Amniotic stem cell (primary cell): ENCODE data around the gene SND1.
A peak's percentile ranks its signal among the peaks of the same experiment; 100 is the strongest.

Source experiments
- DNase-seq: peaks from one replicate; lab custom pipeline; 2025; lab: John Stamatoyannopoulos, UW

SND1 gene

DNA sequence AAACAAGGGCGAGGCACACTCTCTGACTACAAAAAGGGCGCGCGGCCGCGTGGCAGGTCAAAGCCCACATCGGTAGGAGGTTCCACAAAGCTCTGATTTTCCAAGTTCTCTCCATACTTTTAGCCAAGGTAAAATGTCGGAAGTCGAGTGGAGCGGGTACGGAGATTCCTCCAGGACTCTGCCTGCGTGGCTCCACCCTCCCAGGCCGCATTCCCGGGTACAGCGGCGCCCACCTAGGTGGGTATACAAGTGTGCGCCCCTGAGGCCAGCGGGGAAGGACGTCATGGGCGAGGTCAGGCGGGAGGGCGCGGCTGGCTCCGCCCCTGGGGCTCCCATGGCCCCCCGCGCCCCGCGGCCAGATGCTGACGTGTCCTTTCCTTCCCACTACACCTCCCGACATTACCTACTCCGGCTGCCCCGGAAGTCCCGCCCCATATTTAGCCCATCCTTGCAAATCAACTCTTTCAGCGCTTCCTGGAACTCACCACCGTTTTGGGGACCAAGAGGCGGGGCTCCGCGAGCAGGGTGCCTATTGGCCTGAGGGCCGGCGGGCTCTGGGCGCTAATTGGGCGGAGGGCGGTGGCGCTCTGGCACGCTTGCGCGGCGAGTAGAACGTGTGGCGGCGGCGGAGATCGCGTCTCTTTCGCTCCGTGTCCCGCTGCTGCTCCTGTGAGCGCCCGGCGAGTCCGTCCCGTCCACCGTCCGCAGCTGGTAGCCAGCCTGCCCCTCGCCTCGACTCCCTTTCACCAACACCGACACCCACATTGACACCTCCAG, at the start of gene SND1:
Gene SND1, plus strand, starts transcription at position 639 of the 777 bp plus-strand sequence. CDS start 180 bp downstream, outside the sequence.
- peak; percentile 97 for DNase-seq

DNA sequence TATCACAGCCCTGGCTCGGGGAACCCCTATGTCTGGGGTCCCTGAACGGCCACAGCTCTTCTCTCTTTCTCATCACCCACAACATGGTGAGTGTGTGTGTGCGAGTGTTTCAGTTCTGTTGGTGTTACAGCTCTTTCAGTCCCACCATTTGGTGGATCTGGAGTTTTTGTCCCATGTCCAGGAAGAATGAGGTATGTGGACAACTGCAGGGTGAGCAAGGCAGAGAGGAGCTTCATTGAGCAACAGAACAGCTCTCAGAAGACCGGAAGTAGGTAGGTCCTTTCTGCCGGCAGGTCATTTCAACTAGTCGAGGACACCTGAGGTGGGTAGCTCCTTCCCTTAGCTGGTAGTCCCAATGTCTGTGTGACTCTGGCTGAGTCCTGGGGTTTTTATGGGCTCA, 43.5 kb upstream of the SND1 start:
- DNase-seq, result no peak

DNA sequence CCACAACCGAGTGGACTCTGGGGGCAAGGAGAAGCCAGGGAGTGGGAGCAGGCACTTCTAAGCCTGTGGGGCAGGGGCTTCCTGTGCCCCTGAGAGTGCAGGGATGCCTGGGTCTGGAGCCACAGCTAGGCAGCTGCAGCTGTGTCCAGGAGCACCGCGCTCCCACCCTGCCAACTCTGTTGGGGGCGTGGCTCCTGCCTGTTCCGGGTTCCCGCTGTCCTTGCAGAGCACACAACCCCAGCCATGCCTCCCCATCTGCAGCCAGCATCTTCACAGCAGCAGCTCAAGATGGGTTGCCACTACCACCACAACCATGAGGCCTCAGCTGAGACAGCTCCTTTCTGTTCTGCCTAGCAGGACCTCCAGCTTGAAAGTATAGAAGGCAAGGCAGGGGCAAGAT, 42.7 kb upstream of the SND1 start:
- DNase-seq, result no peak

DNA sequence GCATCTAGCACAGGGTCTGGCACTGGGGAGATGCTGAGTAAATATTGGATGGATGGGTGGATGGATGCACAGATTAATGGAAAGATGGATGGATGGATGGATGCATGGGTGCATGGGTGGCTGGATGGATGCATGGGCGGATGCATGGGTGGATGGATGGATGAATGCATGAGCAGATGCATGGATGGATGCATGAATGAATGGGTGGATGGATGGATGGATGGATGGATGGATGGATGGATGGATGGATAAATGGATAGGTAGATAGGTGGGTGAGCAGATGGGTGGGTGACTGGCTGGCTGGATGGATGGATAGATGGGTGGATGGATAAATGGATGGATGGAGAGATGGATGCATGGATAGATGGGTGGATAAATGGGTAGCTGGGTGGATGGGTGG, 39.7 kb upstream of the SND1 start:
- no peak for DNase-seq

DNA sequence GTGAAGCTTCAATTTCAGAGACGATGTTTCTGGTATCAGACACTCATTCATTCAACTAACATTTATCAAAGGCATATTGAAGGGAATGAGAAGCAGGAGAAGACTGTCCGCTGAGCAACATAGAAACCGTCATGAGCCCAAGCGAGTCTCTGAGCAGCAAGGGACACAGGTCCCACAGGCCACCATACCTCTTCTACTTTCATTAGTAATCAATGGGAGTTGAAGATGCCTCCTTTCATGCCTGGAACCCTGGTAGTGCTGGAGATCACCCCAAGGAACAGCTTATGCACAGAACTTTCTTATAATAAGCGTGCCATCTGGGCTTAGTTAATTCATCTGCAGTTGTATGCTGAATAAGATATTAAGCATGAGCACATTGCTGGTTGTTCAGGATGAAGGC, 35.3 kb upstream of the SND1 start:
- DNase-seq, result no peak

DNA sequence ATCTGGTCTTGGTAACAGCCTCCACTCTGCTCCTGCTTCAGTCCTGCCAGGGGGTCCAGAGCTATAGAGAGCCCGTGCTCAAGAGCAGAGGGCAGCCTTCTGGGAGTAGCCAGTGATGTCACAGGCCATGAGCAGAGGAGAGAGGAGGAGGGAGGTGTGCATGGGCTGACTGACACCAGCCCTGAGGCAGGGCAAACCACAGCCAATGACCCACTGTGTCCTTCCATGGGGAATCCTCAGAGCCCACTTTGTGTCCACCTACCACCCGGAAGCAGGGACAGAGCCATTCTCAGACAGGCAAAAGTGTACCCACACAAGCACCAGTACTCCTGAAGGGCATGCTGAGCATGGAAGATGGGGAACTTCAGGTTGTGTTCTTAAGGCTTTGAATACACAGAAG, 34.0 kb upstream of the SND1 start, which contains the start of gene PAX4:
Gene PAX4, minus strand, starts transcription at position 101 of the 400 bp plus-strand sequence. CDS start 2,214 bp downstream, outside the sequence.
- DNase-seq, result no peak

DNA sequence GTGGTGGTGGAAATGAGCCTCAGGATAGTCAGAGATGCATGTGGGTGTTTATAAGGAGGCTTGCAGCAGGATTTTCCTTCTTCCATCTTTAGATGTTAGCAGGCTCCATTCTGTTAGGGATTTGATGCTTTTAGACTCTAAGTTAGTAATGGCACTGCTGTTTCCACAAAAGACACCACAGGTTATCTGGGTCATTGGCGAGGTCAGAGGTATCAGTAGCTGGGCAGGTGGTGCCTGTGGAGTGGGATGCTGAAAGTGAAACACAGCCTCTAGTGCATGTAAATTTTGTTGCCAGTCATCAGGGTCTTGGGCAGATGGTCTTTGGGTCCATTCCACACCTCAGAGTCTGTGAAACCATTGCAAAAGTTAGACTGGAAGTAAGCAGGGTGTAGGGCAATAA, 33.2 kb upstream of the SND1 start:
- DNase-seq, result no peak

DNA sequence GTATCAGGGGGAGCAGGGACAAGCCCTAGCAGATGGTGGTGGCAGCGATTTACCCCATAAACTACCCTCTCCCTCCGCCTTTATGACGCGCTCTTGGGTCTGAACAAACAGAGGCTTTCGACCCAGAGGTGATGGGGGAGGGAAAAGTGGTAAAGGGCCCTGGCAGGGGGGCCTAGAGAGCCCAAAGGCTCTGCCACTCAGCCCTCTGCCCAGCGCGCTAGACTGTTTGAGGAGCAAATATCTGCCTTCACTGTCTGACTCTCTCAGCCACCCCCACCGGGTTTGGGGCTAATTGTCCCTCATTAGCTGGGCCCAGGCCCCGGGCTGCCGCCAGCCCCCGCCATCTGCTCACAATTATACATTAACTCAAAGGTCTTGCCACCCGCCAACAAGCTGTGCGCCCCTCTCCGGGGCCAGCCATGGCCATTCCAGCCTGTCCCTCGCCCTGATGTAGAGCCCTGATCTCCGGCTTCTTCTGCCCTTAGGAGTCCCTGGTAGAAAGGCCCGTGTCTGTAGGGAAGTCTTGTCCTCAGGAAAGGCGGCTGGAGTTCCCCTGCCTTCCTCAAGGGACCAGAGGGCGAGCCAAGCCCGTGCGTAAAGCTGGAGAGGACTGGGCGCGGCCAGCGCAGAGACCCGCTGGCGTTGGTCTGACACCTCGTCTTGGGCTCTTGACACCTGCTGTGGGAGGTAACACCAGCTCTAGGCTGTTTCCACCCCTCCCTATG, 32.2 kb upstream of the SND1 start:
- no peak for DNase-seq

DNA sequence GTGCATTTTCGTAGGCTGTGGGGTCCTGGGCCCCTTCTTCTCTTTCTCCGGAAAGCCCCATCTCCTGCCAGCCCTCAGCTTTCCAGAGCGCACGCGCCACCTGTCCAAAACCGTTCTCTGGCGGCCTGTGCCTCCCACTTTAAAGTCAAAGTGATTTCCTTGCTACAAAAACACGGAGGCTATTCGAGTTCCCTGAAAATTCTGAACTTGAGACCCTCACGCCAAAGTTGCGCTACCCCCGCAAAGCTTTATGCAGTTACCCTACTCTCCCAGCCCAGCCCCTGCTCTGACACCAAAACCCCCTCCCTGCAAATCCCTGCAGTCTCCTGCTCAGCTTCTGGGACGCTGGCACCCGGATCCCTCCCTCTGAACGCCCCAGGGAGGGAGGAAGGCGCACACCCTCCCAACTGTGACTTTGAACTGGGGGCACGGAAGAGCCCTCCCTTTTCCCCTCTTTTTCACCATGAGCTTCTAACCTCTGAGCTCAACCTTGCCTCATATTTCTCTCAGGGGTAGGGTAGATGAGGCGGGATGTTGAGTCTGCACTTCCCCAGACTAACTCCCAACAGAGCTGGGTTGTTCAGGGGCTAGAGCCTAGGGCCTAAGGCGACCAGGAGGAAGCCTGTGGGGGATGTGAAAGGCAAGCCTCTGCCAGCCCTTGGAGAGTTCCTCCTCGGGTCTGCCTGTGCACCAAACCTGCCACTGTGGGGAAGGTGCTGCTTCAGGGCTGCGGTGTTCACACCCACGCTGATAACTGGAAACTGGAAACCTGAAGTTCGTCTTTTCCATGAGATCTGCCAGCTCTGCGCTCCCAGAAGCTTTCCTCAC, 31.4 kb upstream of the SND1 start:
- DNase-seq, result no peak

DNA sequence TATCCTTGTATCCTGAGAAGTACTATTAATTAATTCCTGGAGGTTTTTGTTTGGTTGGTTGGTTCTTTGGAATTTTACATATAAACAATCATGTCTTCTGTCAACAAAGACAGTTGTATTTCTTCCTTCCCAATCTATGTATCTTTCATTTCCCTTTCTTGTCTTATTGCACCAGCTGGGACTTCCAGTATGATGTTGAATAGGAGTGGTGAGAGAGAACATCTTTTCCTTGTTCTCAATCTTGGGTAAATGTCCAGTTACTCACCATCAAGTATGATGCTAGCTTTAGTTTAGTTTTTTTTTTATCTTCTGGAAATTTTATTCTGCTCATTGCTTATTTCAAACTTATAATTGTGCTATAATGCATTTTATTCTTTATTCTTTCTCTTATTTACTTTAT, 26.7 kb upstream of the SND1 start:
- no peak for DNase-seq

DNA sequence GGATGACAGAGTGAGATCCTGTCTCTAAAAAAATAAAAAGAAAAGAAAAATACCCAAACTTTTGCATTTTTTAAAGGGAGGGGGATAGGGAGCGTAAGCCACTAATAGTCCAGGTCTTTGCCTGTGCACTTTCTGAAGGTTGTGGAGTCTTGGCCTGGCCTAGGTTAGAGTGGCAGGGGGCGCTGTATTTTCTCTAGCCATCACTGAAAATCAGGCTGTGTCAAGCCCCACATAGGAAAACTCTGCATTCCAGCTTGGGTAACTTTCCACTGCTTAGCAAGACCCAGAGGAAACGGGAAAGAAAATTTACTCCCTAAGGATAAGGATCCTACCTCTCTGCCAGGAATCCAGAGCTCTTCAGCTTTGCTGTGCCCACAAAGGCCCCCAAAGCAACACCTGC, 23.5 kb upstream of the SND1 start:
- DNase-seq, result no peak

DNA sequence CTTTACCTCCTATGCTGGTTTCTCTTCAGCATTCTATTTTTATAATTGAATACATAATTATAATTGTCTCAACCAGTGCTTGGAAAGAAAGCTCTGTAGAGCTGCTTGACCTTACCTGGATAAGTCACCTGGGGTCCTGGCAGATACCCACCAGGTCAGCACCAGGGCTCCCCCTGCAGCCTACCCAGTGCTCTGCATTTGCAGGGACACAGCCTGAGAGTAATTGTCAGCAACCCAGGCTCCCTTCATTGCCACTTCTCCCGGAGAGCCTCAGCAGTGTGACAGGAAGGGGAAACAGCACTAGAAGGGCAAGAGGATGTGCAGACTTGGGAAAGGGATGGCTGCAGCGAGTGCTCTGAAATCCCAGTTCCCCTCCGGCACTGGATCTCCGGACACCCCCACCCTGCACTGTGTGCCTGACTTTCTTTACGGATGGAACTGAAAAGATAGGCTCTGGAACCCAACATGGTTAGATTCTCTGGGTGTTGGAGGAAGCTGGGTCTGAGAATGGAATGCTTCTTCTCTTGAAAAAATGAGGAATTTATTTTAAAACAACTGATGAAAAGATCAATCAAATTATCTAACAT, 22.6 kb upstream of the SND1 start:
- DNase-seq, result no peak

DNA sequence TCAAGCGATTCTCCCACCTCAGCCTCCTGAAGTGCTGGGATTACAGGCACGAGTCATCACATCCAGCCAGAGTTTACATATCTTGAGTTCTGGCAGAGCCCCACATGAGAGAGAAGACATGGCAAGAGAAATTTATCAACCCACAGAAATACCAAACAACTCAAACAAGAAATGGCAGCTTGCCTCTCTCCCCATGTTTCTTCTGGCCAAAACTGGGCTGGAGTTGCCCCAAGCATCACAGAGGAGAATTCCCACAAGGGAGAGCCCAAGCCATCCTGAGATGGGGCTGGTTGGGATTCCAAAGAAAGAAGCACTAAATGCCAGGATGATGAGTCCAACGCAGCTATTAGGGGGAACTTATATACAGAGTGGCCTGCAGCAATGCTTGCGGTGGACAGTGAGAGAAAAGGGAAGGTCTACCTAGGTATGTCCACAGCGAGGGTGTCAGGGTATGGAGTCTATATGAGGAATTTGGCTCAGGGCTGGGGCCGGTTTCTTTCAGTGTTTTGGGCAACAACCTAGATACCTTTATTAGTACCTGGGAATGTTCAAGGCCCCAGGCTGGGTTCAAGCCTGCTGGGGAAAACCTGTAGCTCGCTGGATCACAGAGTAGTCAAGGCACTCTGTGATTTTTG, 19.6 kb upstream of the SND1 start:
- no peak for DNase-seq

DNA sequence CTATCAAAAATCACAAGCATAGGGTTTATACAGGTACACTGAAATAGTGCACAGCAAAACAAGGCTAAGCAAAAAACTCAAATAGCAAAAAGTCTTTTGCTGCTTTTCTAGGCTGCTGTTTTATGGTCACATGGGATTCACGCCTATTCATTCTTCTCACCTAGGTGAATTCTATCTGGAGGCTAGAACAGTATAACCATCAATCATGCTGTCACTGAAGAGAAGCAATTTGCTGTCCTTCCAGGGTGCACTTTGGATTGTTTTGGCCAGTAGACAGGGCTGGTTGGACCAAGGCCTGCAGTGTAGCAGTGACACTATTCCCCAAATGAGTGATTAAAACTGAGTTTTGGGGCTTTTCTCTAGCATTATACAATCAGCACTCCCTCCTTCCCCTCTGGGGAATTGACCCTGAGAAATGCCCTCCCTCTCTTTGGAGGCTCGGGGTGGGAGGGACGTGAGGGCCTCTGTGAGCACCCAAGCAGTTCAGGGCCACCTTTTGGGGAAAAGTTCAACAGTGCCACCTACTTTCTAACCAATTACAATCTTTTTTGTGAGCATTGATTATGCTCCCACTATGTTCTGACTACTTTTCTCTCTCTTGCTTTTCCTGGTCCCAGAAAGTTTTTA, 16.2 kb upstream of the SND1 start:
- DNase-seq, result no peak

DNA sequence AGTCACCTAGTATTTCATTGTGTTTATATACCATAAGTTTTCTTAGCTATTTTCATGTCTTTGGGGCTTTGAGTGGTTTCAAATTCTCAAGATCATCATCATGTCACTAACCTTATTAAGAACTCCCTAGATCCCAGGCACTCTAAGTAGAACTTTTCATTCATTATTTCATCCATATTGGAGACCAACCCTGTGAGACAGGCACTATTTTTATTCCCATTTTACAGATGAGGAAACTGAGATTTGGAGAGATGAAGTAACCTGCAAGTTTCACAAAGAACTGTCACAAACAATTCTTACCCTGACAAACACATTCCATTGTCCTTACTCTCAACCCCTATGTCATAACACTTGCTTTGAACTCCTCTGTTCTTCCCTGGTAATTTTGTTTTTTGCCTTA, 13.8 kb upstream of the SND1 start:
- no peak for DNase-seq

DNA sequence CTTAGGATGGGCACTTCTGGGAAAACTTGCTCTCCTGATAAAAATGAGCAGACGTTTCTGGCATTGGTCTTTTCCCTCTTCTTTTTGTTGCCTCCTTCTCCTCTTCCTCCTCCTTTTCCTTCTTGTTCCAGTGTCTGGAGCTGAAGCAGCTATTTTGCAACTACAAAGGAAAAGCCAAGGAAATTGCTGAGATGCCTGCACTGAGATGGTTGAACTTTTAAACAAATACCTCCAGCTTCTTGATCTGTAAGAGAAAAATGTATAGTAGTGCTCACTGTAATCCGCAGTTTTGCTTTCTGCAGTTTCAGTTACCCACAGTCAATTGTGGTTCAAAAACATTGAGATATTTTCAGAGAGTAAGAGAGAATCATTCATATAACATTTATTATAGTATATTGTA, 7.5 kb upstream of the SND1 start:
- no peak for DNase-seq

DNA sequence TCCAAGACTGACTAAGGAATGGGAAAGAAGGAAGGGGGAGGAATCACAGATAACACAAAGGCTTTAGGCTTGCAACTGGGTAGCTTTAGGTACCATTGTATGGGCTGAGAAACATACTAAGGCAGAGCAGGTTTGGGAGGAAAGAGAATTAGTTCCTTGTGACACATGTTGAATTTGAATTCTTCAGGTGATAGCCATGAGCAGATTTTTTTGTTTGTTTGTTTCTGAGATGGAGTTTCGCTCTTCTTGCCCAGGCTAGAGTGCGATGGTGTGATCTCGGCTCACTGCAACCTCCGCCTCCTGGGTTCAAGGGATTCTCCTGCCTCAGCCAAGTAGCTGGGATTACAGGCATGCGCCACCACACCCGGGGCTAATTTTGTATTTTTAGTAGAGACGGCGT, 4.4 kb upstream of the SND1 start:
- no peak for DNase-seq

DNA sequence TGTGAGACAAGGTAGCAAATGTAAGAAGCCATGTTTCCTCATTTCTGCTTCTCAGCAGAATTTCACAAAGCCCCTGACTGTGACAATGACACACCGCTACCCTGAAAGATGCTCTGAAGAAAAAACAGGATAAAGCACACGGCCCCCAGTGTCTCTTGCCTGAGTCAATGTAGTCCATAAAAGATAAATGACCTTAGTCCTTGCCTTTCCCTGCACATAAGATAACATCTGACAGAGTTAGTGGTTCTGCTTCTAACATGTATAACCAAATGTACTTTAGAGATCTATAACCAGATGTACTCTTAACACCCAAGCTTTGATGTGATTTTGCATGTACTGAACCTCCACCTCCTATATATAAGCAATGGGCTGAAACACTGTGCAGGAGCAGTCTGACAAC, 3.0 kb upstream of the SND1 start:
- DNase-seq, result no peak

DNA sequence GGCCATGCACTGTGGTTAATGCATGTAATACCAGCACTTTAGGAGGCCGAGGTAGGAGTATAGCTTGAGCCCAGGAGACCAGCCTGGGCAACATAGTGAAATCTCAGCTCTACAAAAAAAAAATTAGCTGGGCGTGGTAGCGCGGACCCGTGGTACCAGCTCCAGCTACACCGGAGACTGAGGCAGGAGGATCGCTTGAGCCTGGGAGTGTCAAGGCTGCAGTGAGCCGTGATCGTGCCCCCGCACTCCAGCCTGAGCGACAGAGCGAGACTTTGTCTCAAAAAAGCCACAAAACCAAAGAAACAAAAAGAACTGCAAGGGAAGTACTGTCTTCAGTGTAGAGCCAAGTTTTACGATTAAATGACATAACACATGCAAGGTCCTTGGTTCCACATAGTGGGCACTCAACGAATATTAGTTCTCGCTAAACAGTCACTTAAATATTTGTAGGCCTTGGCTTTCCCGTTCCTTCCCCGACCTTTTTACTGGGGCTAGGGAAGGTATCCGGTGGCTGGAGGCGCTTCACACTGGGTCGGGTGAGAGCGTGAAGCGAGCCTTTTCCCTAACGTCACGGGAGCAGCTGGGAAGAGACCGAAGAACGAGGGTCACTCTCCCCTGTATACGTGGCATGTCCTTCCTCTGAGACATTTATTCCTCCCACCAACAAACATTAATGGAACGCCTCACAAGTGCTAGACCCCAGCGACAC, 993 bp upstream of the SND1 start:
- DNase-seq, result no peak

DNA sequence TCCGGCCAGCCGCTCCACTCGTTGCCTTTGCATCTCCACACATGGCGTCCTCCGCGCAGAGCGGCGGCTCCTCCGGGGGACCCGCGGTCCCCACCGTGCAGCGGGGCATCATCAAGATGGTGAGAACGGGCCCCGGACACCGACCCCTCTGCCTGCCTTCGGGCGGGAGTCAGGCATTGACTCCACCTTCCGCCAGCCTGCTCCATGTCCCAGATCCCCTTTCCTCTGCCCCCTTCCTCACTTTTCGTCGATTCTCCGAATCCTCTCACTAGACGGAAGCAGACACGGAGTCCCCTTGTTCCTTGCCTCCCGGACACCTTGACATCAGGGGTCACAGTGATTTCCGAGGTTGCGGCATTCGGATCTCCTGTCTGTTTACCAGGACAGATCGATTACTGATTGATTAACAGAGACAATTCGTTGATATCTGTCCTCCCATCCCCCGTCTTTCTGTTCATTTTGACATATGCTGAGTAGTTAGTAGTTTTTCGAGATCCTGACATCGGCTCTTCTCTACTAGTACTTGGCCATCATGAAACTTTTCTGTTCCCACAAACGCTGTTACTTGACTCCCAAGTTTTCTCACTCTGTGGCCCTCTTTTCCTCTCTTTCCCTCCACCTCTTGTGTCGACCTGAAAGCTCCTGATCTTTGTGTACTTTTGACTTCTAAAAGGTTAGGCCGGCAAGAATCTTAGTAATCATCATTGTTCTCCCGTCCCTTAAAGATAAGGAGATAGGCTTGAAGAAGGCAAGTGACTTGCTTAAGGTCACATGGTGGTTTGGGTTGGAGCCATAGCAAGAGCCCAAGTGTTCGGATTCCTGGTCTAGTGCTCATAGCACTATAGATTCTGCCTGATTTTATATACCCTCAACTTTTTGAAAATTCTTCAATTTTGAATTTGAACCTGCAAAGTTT, 597 bp downstream of the SND1 start:
- no peak for DNase-seq
